Measurements from ENCODE around the gene FAM171A1.

- TF ChIP-seq CTCF (IDR thresholded peaks at IDR 0.05) (no peak), POLR2AphosphoS5 (IDR thresholded peaks at IDR 0.05) (no peak), POLR2A (IDR thresholded peaks at IDR 0.05) (no peak), EP300 (IDR thresholded peaks at IDR 0.05) (no peak)
Measured at GRCh38 chr10:15175587-15175986, 195.5 kb downstream of the FAM171A1 start.
